Left ventricle myocardium inferior (tissue), 1 donor: Measurements from ENCODE around the gene RTRAF. TPM values are rescaled to one million over a fixed set of nuclear protein-coding genes. Genes with fewer than 3 reads are reported as not detected.

Experiments
- DNase-seq: peaks from one replicate; pipeline ENCODE4 v3.0.0-alpha.2; 2020
- H3K27ac ChIP-seq: fragments of 200-600 bp; replicated peaks from 2 replicates; pipeline ENCODE4 v1.8.0; 2021
- H3K27me3 ChIP-seq: fragments of 200-600 bp; 2 replicates; pipeline ENCODE4 v1.8.0; 2021; ENCODE audit warnings: low read depth
- H3K36me3 ChIP-seq: fragments of 200-600 bp; 2 replicates; pipeline ENCODE4 v1.8.0; 2021
- H3K4me1 ChIP-seq: fragments of 200-600 bp; 2 replicates; pipeline ENCODE4 v1.8.0; 2021
- H3K4me3 ChIP-seq: fragments of 200-600 bp; 2 replicates; pipeline ENCODE4 v1.8.0; 2021; ENCODE audit warnings: mild to moderate bottlenecking, moderate library complexity
- H3K9me3 ChIP-seq: fragments of 200-600 bp; replicated peaks from 2 replicates; pipeline ENCODE4 v1.8.0; 2021
- intact Hi-C: fragments of 100-400 bp; cut with micrococcal nuclease; formaldehyde crosslinking; loops from one replicate; pipeline ENCODE4 v1.11.0; 2022
- total RNA-seq: library from RNA; stranded (reverse); fragmentation: NEBNext Ultra II Directional; extraction: Animal tissue kit (Norgen Biotek cat#: 25700); gene quantifications from one replicate; pipeline ENCODE4 v1.2.1, GENCODE V29; 2021
- TF ChIP-seq, protein P1 (sequence below): fragments of 200-600 bp; IDR thresholded peaks from 2 replicates; pipeline ENCODE4 v1.8.0; 2021; ENCODE audit warnings: antibody characterized with exemption, mild to moderate bottlenecking, borderline replicate concordance
- donor health status: DM: no; HTN: yes; CAD: no; lungs with severe emphysema.

The RTRAF gene
- total RNA-seq, 1 donor from 2014 or later: 237 TPM

DNA sequence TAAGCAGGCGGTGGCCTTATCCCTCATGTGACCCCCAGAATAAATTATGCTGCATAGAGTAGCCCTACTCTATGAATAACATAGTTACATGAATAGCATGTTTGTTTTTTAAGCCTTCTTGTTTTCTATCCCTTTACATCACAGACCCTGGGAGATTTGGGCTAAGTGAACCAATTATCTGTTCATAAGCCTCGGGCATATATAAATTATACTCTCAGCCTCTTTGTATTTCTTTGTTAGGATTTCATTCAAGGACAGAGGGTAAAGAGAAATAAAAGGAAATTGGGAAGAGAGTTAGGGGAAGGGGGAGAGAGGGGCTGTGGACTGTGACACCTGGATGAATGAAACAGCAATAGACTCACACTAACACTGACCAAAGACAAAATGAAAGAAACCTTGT, 35.3 kb upstream of the RTRAF start:
- peaks cover 12% of the 10 kb centered on the region for H3K36me3 ChIP-seq
- no peak overlapping the region for H3K4me3 ChIP-seq
- H3K27me3 ChIP-seq: no peaks in the 10 kb centered on the region
- peaks cover 12% of the 10 kb centered on the region for H3K4me1 ChIP-seq
- no peak for DNase-seq
- peaks cover 20% of the 10 kb centered on the region for H3K9me3 ChIP-seq
- no peak overlapping the region for H3K27ac ChIP-seq
- TF ChIP-seq, protein P1, sequence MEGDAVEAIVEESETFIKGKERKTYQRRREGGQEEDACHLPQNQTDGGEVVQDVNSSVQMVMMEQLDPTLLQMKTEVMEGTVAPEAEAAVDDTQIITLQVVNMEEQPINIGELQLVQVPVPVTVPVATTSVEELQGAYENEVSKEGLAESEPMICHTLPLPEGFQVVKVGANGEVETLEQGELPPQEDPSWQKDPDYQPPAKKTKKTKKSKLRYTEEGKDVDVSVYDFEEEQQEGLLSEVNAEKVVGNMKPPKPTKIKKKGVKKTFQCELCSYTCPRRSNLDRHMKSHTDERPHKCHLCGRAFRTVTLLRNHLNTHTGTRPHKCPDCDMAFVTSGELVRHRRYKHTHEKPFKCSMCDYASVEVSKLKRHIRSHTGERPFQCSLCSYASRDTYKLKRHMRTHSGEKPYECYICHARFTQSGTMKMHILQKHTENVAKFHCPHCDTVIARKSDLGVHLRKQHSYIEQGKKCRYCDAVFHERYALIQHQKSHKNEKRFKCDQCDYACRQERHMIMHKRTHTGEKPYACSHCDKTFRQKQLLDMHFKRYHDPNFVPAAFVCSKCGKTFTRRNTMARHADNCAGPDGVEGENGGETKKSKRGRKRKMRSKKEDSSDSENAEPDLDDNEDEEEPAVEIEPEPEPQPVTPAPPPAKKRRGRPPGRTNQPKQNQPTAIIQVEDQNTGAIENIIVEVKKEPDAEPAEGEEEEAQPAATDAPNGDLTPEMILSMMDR: no peak
- intact Hi-C loops: no loop called here

DNA sequence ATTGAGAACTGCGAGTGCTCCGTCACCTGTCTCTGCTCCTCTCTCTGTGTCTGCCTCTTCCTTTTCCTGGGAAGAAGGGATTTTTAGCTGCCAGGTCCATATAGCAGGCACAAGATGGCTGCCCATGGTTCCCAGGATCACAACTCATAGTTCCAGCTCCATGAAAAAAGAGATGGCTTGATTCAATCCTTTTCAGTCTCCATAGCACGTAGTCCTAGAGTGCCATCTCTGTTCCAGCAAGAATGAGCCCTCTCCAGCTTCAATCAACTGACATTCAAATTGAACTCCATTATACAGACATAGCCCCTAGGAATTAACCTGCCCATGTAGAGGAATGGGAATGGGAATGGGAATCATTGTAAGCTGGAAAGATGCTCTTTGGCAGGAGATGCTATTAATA, 34.7 kb upstream of the RTRAF start:
- peaks cover 12% of the 10 kb centered on the region for H3K36me3 ChIP-seq
- peaks cover 27% of the 10 kb centered on the region for H3K9me3 ChIP-seq

DNA sequence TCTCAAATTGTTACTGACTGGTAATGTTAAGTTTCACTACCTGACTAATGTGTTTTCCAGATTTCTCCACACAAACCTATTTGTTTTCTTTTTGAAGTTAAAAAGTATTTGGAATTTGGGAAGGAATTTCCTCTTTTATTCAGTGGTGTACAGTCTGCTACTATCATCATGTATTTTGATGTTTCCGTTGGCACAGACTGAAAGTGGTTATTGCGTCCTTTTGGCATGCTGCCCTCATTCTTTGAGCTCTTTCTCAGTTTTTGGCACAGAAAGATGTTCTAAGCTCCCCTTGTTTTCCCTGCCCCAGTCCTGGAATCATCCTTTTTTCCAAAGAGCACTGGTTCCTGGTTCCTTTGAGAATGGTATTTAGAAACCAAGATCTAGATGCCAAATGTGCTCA, 31.4 kb upstream of the RTRAF start:
- H3K9me3 ChIP-seq: peaks cover 34% of the 10 kb centered on the region
- no peak overlapping the region for H3K4me3 ChIP-seq
- no peak for DNase-seq
- H3K27me3 ChIP-seq: no peaks in the 10 kb centered on the region
- TF ChIP-seq, protein P1: no peak
- intact Hi-C loops: no loop called here
- no peak overlapping the region for H3K27ac ChIP-seq
- H3K36me3 ChIP-seq: peaks cover 5% of the 10 kb centered on the region
- peaks cover 20% of the 10 kb centered on the region for H3K4me1 ChIP-seq

More for the DNA sequence above, 34.7 kb upstream of the RTRAF start:
- Histone ChIP-seq H3K4me1 (peaks cover 12% of the 10 kb centered on the region), H3K27me3 (no peaks in the 10 kb centered on the region), H3K27ac (no peak overlapping the region), H3K4me3 (no peak overlapping the region)
- intact Hi-C loops: no loop called here
- TF ChIP-seq, protein P1: no peak
- no peak for DNase-seq

DNA sequence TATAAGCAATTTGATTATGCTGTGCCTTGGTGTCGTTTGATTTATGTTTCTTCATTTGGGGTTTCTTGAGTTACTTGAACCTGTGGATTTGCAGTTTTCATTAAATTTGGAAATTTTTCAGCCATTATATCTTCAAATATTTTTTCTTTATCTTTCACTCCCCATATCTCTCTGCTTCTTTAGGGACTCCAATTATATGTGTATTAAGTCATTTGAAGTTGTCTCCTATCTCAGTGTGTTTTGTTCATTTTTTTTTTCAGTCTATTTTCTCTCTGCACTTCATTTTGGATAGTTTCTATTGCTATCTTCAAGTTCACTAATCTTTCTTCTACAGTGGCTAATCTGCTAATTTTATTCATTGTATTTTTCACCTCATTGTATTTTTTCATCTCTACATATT, 29.4 kb upstream of the RTRAF start:
- Histone ChIP-seq H3K4me1 (peaks cover 19% of the 10 kb centered on the region), H3K27ac (no peak overlapping the region), H3K27me3 (no peaks in the 10 kb centered on the region), H3K9me3 (peaks cover 34% of the 10 kb centered on the region), H3K36me3 (peaks cover 5% of the 10 kb centered on the region), H3K4me3 (no peak overlapping the region)
- intact Hi-C loops: no loop called here
- TF ChIP-seq, protein P1: no peak
- DNase-seq: no peak

DNA sequence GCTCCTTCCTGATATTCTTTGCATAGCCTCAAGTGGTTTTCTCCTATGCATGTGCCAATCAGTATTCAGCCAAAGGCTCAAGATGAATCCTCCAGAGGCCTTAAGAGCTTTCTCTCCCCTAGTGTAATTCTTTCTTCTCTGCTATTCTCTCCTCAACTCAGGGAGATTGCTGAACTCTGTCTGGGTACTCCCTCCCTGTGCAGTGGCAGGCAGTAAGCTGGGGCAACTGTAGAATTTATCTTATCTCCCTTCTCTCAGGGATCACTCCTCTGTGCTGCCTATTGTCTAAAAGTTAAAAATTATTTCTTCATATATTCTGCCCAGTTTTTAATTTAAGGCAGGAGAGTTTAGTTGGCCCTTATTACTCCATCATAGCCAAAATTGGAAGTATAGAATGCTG, 28.5 kb upstream of the RTRAF start:
- no peak overlapping the region for H3K4me3 ChIP-seq
- H3K9me3 ChIP-seq: peaks cover 34% of the 10 kb centered on the region
- peaks cover 5% of the 10 kb centered on the region for H3K36me3 ChIP-seq
- peaks cover 19% of the 10 kb centered on the region for H3K4me1 ChIP-seq
- DNase-seq: no peak
- H3K27ac ChIP-seq: no peak overlapping the region
- H3K27me3 ChIP-seq: no peaks in the 10 kb centered on the region
- intact Hi-C loops: no loop called here
- TF ChIP-seq, protein P1: no peak

DNA sequence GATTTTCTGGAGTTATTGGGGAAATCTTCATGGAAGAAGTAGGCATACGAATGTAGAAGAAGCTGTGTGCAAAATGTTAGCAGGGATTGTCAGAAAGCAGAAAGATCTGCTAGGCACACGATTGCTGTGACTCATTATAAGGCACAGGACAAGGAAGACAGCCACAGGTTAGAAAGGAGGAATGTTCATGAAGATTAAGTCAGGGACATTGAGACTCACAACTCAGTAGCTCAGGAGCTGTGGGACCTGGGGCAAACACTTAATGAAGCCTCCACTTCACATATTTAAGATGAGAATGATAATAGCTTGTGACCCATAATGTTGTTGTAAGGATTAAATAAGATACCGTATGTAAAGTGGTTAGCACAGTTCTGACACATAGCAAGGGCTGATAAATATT, 26.6 kb upstream of the RTRAF start:
- DNase-seq: no peak
- intact Hi-C loops: no loop called here
- peaks cover 19% of the 10 kb centered on the region for H3K4me1 ChIP-seq
- H3K4me3 ChIP-seq: peak overlapping the region; percentile 34
- no peaks in the 10 kb centered on the region for H3K27me3 ChIP-seq
- peaks cover 5% of the 10 kb centered on the region for H3K36me3 ChIP-seq
- H3K9me3 ChIP-seq: peaks cover 27% of the 10 kb centered on the region
- H3K27ac ChIP-seq: peak overlapping the region; percentile 14
- TF ChIP-seq, protein P1: no peak
